GM19023 (cell line): ENCODE data around the gene KLHDC3.
"Not testable (repeated sequence)": the region's sequence is repeated elsewhere in the genome, so short reads cannot be mapped to it uniquely, and the experiment has no call there.

Source experiments
- ATAC-seq: cut with Tn5 transposase; IDR thresholded peaks from one replicate; pipeline ENCODE4 v1.9.1; 2021; ENCODE audit warnings: mild to moderate bottlenecking, moderate library complexity; ENCODE audit not compliant: unreplicated experiment

KLHDC3 gene

DNA sequence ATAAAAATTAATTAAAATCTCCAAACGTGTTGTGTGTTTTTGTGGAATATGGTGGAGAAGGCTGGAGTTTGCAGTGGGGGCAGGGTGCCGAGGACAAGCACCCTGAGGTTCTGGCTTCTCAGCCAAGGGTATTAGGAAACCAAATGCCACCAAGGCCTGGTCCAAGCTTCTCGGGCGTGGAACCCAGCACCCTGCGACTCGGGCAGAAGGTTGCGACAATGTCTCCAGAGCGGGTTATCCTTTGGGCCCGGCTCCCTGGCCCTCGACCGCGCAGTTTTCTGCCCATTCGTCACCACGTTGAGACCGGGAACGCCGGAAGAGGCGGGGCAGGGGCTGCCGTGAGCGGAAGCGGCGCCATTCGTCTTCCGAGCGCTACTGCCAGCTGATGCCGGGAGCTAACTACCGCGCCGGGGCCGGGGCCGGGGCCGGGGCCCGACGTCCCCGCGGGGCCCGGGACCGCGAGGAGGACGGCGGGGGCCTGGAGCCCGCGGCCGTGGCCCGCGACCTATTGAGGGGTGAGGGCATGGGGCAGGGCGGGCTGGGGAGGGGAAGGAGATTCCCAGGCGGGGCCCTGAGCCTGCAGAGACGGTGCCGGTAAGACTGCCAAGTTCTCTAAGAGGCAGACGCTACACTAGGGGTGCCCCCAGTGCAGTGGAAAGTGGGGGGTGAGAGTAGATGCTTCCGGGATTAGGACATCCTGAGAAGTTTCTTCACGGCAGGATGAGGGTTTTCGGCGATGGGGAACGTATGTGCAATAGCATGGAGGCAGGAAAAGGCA is 7.4 kb downstream of the KLHDC3 start, which contains the start of gene RRP36:
Gene RRP36 (plus strand): TSS at position 354 of the 778 bp plus-strand sequence. CDS start 32 bp downstream, at position 386.
- ATAC-seq, result peak; percentile 75

GRCh38 chr6:43024436-43024835 is 10.4 kb downstream of the KLHDC3 start:
- no peak for ATAC-seq

DNA sequence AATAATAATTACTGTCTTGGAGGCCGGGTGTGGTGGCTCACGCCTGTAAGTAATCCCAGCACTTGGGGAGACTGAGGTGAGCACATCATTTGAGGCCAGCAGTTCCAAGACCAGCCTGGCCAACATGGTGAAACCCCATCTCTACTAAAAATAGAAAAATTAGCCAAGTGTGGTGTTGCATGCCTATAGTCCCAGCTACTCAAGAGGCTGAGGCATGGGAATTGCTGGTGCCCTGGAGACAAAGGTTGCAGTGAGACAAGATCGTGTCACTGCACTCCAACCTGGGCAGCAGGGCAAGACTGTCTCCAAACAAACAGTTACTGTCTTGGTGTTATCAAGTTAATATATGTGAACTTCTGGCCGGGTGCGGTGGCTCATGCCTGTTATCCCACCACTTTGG is 12.3 kb downstream of the KLHDC3 start:
- ATAC-seq, result no peak

- ATAC-seq, result no peak
Measured at GRCh38 chr6:43029120-43029519, 15.1 kb downstream of the KLHDC3 start.

DNA sequence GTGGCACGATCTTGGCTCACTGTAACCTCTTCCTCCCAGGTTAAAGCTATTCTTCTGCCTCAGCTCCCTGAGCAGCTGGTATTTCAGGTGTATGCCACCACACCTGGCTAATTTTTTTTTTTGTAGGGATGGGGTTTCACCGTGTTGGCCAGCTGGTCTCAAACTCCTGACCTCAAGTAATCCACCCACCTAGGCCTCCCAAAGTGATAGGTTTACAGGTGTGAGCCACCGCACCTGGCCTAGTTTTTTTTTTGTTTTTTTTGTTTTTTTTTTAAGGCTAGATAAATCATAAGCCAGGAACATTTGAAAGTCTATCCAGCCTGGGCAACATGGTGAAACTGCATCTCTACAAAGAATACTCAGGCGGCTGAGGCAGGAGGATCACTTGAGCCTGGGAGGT is 18.3 kb downstream of the KLHDC3 start:
- ATAC-seq, result no peak

DNA sequence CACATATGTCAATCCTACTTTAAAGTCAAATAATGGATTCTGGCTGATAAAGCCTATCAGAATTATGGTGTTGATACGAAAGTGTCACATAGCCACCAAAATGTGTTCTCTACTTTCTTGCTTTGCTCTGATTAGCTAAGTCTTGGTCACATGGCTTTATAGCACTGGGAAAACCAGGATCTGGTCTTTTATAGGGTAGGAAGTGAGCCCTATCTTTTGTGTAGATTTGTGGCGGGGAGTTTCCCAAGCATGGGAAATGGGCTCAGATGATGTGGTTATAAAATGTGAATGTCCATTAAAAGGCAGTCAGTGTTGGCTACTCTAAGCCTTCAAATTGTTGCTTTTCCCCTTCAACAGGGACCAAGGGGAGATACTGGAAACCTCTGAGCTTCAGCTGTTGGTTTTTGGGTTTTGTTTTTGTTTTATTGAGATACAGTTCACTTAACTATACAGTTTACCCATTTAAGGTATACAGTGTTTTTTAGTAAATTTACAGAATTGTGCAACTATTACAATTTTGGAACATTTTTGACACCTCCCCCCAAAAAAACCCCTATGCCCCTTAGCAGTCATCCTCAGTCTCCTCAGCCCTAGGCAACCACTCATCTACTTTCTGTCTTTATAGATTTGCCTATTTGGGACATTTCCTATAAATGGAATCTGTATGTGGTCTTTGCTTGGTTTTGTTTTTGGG is 19.6 kb downstream of the KLHDC3 start:
- ATAC-seq, result no peak

- no peak for ATAC-seq
Measured at GRCh38 chr6:43034190-43034525, 20.1 kb downstream of the KLHDC3 start.

- no peak for ATAC-seq
Measured at GRCh38 chr6:43035495-43036194, 21.6 kb downstream of the KLHDC3 start.

GRCh38 chr6:43036712-43037111 is 22.7 kb downstream of the KLHDC3 start:
- no peak for ATAC-seq

DNA sequence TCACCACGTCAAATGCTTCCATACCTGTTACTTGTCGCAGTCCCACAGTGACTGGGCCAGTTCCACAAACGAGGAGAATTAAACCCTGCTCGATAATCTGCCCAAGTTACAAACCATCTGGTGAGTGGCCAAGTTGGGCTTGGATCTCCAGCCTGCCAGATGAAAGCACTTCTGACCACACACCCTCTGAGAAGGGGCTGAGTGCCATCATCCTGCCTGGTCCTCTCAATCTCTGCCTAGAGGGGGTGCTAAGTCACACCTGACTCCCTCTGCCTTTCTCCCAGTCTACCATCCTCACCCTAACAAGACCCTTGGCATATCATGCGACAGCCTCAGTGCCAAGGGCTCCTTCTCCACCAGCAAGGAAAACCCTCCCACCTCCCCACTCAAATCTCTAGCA is 23.1 kb downstream of the KLHDC3 start:
- no peak for ATAC-seq

DNA sequence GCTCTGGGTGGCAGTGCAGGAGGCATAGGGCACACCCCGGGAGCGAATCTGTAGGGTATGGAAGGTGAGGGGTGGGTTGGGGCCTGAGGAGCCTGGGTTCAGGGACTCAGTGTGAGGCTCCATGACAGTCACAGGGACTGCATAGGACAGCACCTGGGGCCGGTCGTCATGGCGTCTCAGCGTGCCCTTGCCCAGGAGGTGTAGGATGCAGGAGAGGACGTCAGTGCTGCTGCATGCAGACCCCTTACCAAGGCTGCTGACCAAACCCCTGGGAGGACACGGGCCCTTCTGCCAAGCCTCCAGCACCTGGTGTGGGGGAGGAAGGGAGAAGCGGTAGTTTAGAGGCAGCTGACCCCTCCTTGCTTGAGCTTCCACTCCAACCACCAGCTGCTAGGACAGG is 23.7 kb downstream of the KLHDC3 start:
- ATAC-seq, result no peak

GRCh38 chr6:43038727-43039126 is 24.7 kb downstream of the KLHDC3 start:
- ATAC-seq, result no peak

DNA sequence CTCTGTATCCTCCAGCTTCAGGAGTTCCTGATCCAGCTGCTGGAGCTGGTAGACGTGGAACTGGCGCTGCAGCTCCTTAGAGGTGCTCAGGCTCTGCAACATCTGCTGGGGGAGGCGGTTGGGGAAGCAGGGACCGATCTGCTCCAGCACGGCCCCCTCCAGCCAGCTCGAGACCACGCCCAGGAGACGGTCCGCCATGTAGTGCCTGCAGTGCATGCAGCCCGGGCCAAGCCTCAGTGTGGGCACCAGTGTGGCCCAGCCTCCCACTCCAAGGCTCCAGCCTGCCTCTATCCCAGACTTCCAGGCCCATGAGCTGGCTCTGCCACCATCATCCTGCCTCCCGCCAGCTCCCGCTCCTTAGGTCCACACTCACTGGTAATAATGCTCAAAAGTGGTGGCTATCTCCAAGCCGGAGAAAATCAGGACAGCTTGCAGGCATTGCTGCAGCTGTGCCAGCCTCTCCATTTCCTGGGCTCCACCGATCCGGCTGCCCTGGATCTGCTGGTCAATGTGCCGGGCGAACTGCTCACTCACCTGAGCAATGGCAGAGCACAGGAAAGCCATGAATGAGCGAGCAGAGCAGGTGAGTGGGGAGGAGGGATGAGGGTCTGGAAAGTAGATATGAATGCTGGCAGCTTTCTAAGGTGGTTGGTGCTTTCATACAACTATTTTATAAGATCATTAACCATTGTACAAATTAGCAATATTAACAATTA is 26.7 kb downstream of the KLHDC3 start:
- no peak for ATAC-seq

- ATAC-seq, result not testable (repeated sequence)
Measured at GRCh38 chr6:43041475-43041874, 27.4 kb downstream of the KLHDC3 start.

DNA sequence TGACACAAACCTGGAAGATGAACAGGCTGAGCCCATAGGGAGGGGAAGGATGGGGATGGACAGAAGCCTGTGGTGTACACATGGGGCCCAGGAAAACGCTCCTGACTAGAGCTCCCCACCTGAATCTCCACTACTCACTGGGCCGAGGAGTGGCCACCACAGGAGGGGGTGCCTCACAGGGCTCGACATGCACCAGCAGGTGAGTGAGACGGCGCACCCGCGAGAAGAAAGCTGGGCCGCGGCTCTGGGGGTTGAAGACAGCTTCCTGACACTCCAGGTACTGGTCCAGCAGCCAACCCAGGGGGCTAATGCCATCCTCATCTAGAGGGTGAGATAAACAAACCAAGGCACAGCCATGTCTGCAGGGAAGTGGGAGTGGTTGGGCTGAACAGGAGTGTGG is 29.3 kb downstream of the KLHDC3 start:
- no peak for ATAC-seq

DNA sequence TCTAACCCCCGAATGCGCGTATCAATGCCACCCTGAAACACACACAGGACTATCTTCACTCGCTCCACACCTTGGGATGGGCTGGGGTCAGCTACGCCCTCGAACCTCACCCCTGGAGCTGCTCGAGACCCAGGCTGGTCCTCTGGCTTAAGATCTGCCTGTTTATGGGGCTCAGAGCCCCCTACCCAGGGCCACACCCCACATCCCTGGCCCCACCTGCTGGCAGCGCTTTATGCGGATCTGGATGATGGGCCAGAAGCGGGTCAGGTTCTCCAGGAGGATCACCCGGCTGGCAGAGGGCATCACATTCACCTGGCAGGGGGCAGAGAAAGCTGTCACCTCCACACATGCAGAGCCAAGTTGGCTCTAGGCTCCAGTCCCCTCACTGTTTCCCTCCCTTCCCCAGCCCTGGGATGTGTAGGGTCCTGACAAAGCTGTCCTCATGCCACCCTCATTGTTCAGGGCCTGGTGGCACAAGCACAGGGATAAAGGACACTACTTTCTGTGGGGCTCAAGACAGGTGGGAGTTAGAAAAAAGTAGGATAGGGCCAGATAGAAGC is 31.4 kb downstream of the KLHDC3 start:
- ATAC-seq, result no peak

DNA sequence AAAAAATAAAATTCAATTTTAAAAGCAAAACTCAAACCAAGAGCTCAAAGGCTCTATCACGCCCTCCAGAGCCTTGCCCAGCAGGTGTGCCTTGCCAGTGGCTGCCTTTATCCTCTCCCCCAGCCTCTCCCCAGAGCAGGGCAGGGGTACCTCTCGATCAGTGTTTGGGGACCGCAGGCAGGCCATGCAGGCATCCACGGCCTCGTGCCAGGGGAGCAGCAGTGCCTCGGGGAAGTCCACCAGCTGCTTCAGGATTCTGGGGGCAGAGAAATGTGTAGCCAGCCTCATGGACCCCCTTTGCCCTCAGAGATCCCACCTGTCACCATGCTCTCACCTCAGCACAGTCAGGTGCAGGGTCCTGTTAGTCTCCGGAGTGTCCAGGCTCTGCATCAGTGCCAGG is 33.9 kb downstream of the KLHDC3 start:
- ATAC-seq, result no peak

GRCh38 chr6:43050981-43051380 is 36.9 kb downstream of the KLHDC3 start:
- no peak for ATAC-seq

- no peak for ATAC-seq
Measured at GRCh38 chr6:43052225-43052841, 38.3 kb downstream of the KLHDC3 start.

DNA sequence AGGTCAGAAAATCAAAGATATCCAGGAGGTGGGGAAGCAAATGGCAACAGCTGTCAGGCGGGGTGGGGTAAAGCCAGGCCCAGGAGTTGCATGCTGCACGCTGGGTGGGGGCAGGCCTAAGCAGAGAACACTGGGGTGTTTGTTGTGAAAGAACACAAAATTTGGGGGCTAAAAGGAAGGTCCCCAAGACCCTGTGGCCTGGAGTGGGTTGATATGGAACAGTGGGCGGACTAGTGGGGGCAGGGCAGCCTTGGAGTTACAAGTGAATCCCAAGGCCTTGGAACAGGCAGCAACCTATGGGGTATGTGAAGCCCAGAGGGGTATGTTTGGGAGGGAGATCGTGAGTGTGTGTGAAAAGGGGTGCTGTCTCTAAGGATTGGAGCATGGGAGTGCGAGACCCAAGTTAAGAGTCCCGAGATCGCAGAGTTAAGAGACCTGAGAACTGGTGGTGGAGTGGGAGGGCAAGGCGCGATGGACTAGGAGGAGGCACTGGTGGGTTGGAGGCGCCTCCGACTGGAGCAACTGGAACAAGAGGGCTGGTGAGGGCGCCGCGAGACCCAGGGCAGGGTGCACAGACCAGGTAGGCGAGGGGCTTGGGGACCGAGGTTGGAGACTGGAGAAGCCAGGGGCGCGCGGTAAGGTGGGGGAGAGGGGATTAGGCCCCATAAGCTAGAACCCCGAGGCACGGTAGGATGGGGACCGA is 38.9 kb downstream of the KLHDC3 start:
- ATAC-seq, result peak; percentile 17
